Articular chondrocyte of knee joint (primary cell): ENCODE data around the gene TUBA3D. TPM values are rescaled to one million over a fixed set of nuclear protein-coding genes. Genes with fewer than 3 reads are reported as not detected.

Experiments
- total RNA-seq: library from RNA; depleted of rRNA; stranded (reverse); fragments of >200 nt; gene quantifications from 2 replicates; pipeline ENCODE4 v1.2.3, GENCODE V29; 2012

Gene TUBA3D
- not detected in 2 replicates for total RNA-seq

GRCh38 chr2:131475831-131476230, at the start of gene TUBA3D:
TSS of gene TUBA3D (plus strand) at chr2:131476119. CDS start at chr2:131476200, 81 bp downstream.

GRCh38 chr2:131492015-131492417, 16.1 kb downstream of the TUBA3D start, which contains the start of gene MZT2A:
TSS of gene MZT2A (minus strand) at chr2:131492397. CDS start at chr2:131492376, 21 bp downstream.

GRCh38 chr2:131527131-131528001, 51.4 kb downstream of the TUBA3D start, which contains the start of gene CCDC74A:
TSS of gene CCDC74A (plus strand) at chr2:131527888. CDS start at chr2:131527971, 83 bp downstream.

Other genes with a start within 250 kb of the TUBA3D start
- under 0.01 and 0.11 TPM in 2 replicates for gene RAB6D, start 112.0 kb upstream of the TUBA3D start, total RNA-seq
- gene MZT2A, start 16.3 kb downstream of the TUBA3D start, total RNA-seq = 42.2 and 53.1 TPM in 2 replicates
- gene CCDC74A, start 51.8 kb downstream of the TUBA3D start, total RNA-seq = 6.9 and 12.6 TPM in 2 replicates